Panc1 (cell line): ENCODE data around the gene TMEM174. TPM values are rescaled to one million over a fixed set of nuclear protein-coding genes. Genes with fewer than 3 reads are reported as not detected.

ENCODE experiments used
- ATAC-seq: fragments of 200-7000 bp; cut with Tn5 transposase; 2 replicates; pipeline ENCODE4 v1.9.1; 2020; ENCODE audit warnings: mild to moderate bottlenecking, moderate library complexity
- BruUV-seq: library from RNA; stranded (reverse); fragments of 400-500 nt; replicated peaks from 2 replicates; lab custom pipeline; 2021; lab: Mats Ljungman, UMichigan
- CTCF ChIA-PET: fragments of 300-600 bp; sonication (Branson Sonifier 250); formaldehyde crosslinking; loops from one replicate; lab custom pipeline; 2022; ENCODE audit warnings: antibody characterized with exemption; lab: Charles Lee
- POLR2A ChIA-PET: fragments of 300-600 bp; sonication (Branson Sonifier 250); formaldehyde crosslinking; loops from one replicate; lab custom pipeline; 2022; ENCODE audit warnings: antibody characterized with exemption; lab: Charles Lee
- DNase-seq: peaks from one replicate; pipeline ENCODE4 v3.0.0-alpha.2; 2010; ENCODE audit warnings: low read depth, low spot score
- H3K27ac ChIP-seq: 2 replicates; pipeline ENCODE4 v1.5.1; 2011; ENCODE audit warnings: mild to moderate bottlenecking, low read length, inconsistent platforms
- H3K27me3 ChIP-seq: fragments of 200-500 bp; sonication (Bioruptor generic); 2 replicates; pipeline ENCODE4 v1.6.0; 2014; ENCODE audit warnings: low read length, inconsistent platforms; ENCODE audit not compliant: control insufficient read depth, insufficient read depth
- H3K36me3 ChIP-seq: fragments of 200-500 bp; sonication (Bioruptor generic); 2 replicates; pipeline ENCODE4 v1.5.1; 2014; ENCODE audit warnings: inconsistent platforms, mild to moderate bottlenecking, low read length, moderate library complexity; ENCODE audit not compliant: control insufficient read depth, insufficient read depth
- H3K4me1 ChIP-seq: 2 replicates; pipeline ENCODE4 v1.5.1; 2011; ENCODE audit warnings: inconsistent platforms, mild to moderate bottlenecking, low read length, moderate library complexity; ENCODE audit not compliant: control insufficient read depth, insufficient read depth
- H3K4me3 ChIP-seq, 2 experiments: 2 replicates each; pipeline ENCODE4 v1.5.1; 2011 to 2012; ENCODE audit warnings: low read depth in 2 of 2, low read length in 2 of 2, mild to moderate bottlenecking in 2 of 2, inconsistent platforms in 1 of 2, moderate library complexity in 1 of 2
- H3K9me3 ChIP-seq: fragments of 200-500 bp; sonication (Bioruptor generic); 2 replicates; pipeline ENCODE4 v1.5.1; 2014; ENCODE audit warnings: low read depth, mild to moderate bottlenecking, inconsistent platforms, low read length, moderate library complexity; ENCODE audit not compliant: control insufficient read depth, insufficient read depth
- CTCF ChIP-seq: fragments of 450-650 bp; IDR thresholded peaks from 2 replicates; pipeline ENCODE4 v1.5.1; 2017; ENCODE audit warnings: mild to moderate bottlenecking
- POLR2AphosphoS5 ChIP-seq: IDR thresholded peaks from 2 replicates; pipeline ENCODE4 v1.6.1; 2012; ENCODE audit warnings: mild to moderate bottlenecking, low read depth, low read length, moderate library complexity
- REST ChIP-seq, 2 experiments: IDR thresholded peaks; 2 replicates each; pipeline ENCODE4 v1.6.1; 2011 to 2012; ENCODE audit warnings: low read depth in 2 of 2, control low read depth in 1 of 2, low read length in 1 of 2, mild to moderate bottlenecking in 1 of 2, moderate library complexity in 1 of 2; ENCODE audit not compliant: insufficient read depth in 1 of 2
- SIN3A ChIP-seq: IDR thresholded peaks from 2 replicates; pipeline ENCODE4 v1.6.1; 2012; ENCODE audit warnings: low read depth, mild to moderate bottlenecking, low read length, moderate library complexity, borderline replicate concordance; ENCODE audit not compliant: insufficient read depth
- TCF7L2 ChIP-seq: IDR thresholded peaks from 2 replicates; pipeline ENCODE4 v1.6.1; 2011; ENCODE audit warnings: mild to moderate bottlenecking, low read depth, low read length, inconsistent platforms
- in situ Hi-C: cut with HindIII; loops from 2 replicates; pipeline ENCODE4 v1.10.0; 2016; ENCODE audit warnings: low sequenced_read_pairs, low pct_unique_long_range_greater_than_20kb
- intact Hi-C: fragments of 100-400 bp; cut with micrococcal nuclease; formaldehyde crosslinking; loops from one replicate; pipeline ENCODE4 v1.10.0; 2022; ENCODE audit not compliant: unreplicated experiment
- total RNA-seq: library from RNA; stranded (reverse); gene quantifications from one replicate; pipeline ENCODE4 v1.2.1, GENCODE V29; 2021; ENCODE audit not compliant: unreplicated experiment

Gene TMEM174
- total RNA-seq, 1 experiment from 2014 or later = not detected

GRCh38 chr5:73221161-73221560 lies 48.2 kb downstream of the TMEM174 start:
- CTCF ChIA-PET = no interaction called here
- Histone ChIP-seq H3K9me3 (no peaks in the 10 kb centered on the region), H3K4me3 (no peak overlapping the region), H3K36me3 (no peaks in the 10 kb centered on the region), H3K27me3 (no peaks in the 10 kb centered on the region), H3K27ac (no peak overlapping the region), H3K4me1 (no peaks in the 10 kb centered on the region)
- in situ Hi-C loops (no loop called here), intact Hi-C loops (no loop called here)
- BruUV-seq = no TSS peak
- TF ChIP-seq POLR2AphosphoS5 (no peak), SIN3A (no peak), TCF7L2 (no peak), CTCF (no peak), REST (IDR thresholded peaks at IDR 0.05; ENCODE audit: insufficient read depth in 1 of 2, low read depth in 2 of 2, low read length in 1 of 2) (no peak)
- POLR2A ChIA-PET = interaction anchor here (0.6 kb wide), 1 partner anchor 118 kb away, joined by 4 read pairs; no protein-coding TSS in a partner anchor
- ATAC-seq (no peak), DNase-seq (no peak)

- ATAC-seq (no peak), DNase-seq (no peak)
- no peaks in the 10 kb centered on the region for H3K36me3 ChIP-seq
- ChIA-PET CTCF (no interaction called here), POLR2A (interaction anchor here (0.6 kb wide), 1 partner anchor 119 kb away, joined by 4 read pairs; no protein-coding TSS in a partner anchor)
- intact Hi-C loops (no loop called here), in situ Hi-C loops (no loop called here)
- no peaks in the 10 kb centered on the region for H3K4me1 ChIP-seq
- TF ChIP-seq REST (IDR thresholded peaks at IDR 0.05; ENCODE audit: insufficient read depth in 1 of 2, low read depth in 2 of 2, low read length in 1 of 2) = no peak
- TF ChIP-seq SIN3A = no peak
- TF ChIP-seq TCF7L2 = no peak
- no peak for TF ChIP-seq CTCF
- no peak for TF ChIP-seq POLR2AphosphoS5
- H3K27ac ChIP-seq = no peak overlapping the region
- no peaks in the 10 kb centered on the region for H3K9me3 ChIP-seq
- no peak overlapping the region for H3K4me3 ChIP-seq
- no TSS peak for BruUV-seq
- no peaks in the 10 kb centered on the region for H3K27me3 ChIP-seq
Measured at GRCh38 chr5:73221726-73222125, 48.7 kb downstream of the TMEM174 start.
